NCI-H2029 (cell line): ENCODE measurements around the gene CARD11.
"Not testable (repeated sequence)": the region's sequence is repeated elsewhere in the genome, so short reads cannot be mapped to it uniquely, and the experiment has no call there.

Experiments
- DNase-seq: peaks from one replicate; lab custom pipeline; 2025; lab: John Stamatoyannopoulos, UW

The CARD11 gene

GRCh38 chr7:3064067-3064466 lies 20.4 kb upstream of the CARD11 start:
- no peak for DNase-seq

GRCh38 chr7:3063016-3063753 lies 19.5 kb upstream of the CARD11 start:
- DNase-seq, result no peak

GRCh38 chr7:3057066-3057420 lies 13.4 kb upstream of the CARD11 start:
- DNase-seq, result no peak

- no peak for DNase-seq
Observed at GRCh38 chr7:3056234-3057065, 12.8 kb upstream of the CARD11 start.

GRCh38 chr7:3055626-3056025 lies 12.0 kb upstream of the CARD11 start:
- no peak for DNase-seq

- DNase-seq, result no peak
Observed at GRCh38 chr7:3042861-3043489, 692 bp downstream of the CARD11 start.

- no peak for DNase-seq
Observed at GRCh38 chr7:3041986-3042675, 1.5 kb downstream of the CARD11 start.

GRCh38 chr7:3039787-3040186 lies 3.9 kb downstream of the CARD11 start:
- DNase-seq, result no peak

GRCh38 chr7:3038011-3038410 lies 5.7 kb downstream of the CARD11 start:
- not testable (repeated sequence) for DNase-seq

- DNase-seq, result no peak
Observed at GRCh38 chr7:3037259-3037658, 6.4 kb downstream of the CARD11 start.

- no peak for DNase-seq
Observed at GRCh38 chr7:3034591-3035150, 9.0 kb downstream of the CARD11 start.

GRCh38 chr7:3033581-3033980 lies 10.1 kb downstream of the CARD11 start:
- DNase-seq, result no peak

- no peak for DNase-seq
Observed at GRCh38 chr7:3033136-3033535, 10.5 kb downstream of the CARD11 start.

- no peak for DNase-seq
Observed at GRCh38 chr7:3032256-3032655, 11.4 kb downstream of the CARD11 start.

- no peak for DNase-seq
Observed at GRCh38 chr7:3029138-3029537, 14.5 kb downstream of the CARD11 start.

GRCh38 chr7:3028758-3029093 lies 14.9 kb downstream of the CARD11 start:
- no peak for DNase-seq

GRCh38 chr7:3028071-3028757 lies 15.5 kb downstream of the CARD11 start:
- DNase-seq, result no peak

- DNase-seq, result no peak
Observed at GRCh38 chr7:3027005-3027845, 16.4 kb downstream of the CARD11 start.

GRCh38 chr7:3025616-3026015 lies 18.1 kb downstream of the CARD11 start:
- no peak for DNase-seq

- no peak for DNase-seq
Observed at GRCh38 chr7:3021825-3022224, 21.8 kb downstream of the CARD11 start.

GRCh38 chr7:3021224-3021623 lies 22.4 kb downstream of the CARD11 start:
- not testable (repeated sequence) for DNase-seq
